CD4-positive, alpha-beta T cell treated with Interleukin-4 for 1 hour (primary cell): ENCODE measurements around the gene TGOLN2.
A peak's percentile ranks its signal among the peaks of the same experiment; 100 is the strongest.
"Not testable (repeated sequence)": the region's sequence is repeated elsewhere in the genome, so short reads cannot be mapped to it uniquely, and the experiment has no call there.

Experiments
- DNase-seq, 2 donors: peaks; one replicate each; pipeline ENCODE4 v3.0.0-alpha.2; 2020 to 2022

Gene TGOLN2

GRCh38 chr2:85340034-85340892 is 12.5 kb upstream of the TGOLN2 start:
- DNase-seq = no peak

DNA sequence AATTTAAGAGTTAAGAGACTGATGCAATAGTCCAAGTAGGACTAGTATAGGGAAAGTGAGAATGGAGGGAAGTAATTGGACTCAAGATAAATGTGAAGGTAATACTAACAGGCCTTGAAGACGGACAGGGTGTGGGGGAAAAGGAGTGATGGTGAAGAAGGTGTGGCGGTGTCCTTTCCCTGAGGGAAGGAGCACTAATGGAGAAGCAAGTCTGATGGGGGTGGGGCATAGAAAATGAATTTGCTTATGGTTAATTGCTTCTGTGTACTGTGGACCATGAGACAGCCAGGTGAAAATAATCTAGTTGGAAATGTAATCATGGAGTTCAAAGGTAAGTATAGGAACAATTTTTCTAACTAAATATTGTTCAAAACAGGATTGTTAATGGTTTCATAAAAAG is 7.1 kb upstream of the TGOLN2 start:
- no peak for DNase-seq

- not testable (repeated sequence) for DNase-seq
Measured at GRCh38 chr2:85333877-85334276, 6.1 kb upstream of the TGOLN2 start.

DNA sequence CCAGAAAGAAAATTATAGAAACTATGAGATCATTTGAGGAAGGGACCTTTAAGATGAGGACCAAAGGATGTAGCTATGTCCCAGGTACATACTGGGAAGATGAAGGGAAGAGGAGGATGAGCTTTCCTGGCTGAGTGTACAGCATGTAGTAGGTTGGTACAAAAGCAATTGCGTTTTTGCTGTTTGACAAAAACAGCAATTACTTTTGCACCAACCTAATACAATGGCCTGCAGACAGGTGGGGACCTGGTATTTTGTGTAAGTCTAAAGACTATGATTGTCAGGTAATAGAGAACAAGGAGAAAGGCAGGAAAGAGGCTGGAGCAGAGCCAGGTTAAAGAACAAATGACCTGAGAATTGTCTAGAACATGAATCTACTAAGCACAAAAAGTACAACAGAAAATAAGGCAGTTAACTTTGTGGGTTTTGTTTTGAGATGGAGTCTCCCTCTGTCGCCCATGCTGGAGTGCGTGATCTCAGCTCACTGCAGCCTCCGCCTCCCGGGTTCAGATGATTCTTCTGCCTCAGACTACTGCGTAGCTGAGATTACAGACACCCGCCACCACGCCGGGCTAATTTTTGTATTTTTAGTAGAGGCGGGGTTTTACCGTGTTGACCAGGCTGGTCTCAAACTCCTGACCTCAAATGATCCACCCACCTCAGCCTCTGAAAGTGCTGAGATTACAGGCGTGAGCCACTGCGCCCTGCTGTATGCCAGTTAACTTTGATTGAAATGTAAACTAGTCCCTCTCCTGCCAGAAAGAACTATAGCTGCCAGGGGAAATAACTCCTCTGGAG is 3.2 kb upstream of the TGOLN2 start:
- DNase-seq = no peak

GRCh38 chr2:85329701-85330100 is 1.9 kb upstream of the TGOLN2 start:
- DNase-seq = not testable (repeated sequence)

DNA sequence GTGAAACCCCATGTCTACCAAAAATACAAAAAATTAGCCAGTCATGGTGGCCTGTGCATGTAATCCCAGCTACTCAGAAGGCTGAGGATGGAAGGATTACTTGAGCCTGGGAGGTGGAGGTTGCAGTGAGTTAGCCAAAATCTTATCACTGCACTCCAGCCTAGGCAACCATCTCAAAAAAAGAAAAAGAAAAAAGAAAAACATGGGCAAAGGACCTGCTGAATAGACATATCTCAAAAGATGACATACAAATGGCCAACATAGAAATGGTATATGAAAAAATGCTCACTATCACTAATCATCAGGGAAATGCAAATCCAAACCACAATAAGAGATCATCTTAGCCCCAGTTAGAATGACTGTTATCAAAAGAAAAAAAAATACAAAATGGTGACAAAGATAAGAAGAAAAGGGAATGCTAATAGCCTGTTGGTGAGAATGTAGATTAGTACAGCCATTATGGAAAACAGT is 1.4 kb upstream of the TGOLN2 start:
- no peak for DNase-seq

GRCh38 chr2:85327160-85327821 is 498 bp downstream of the TGOLN2 start:
- DNase-seq = peak; percentile 49 to 62

GRCh38 chr2:85326406-85327159 is 1.2 kb downstream of the TGOLN2 start:
- DNase-seq = peak; percentile 42 to 56

GRCh38 chr2:85325466-85325811 is 2.4 kb downstream of the TGOLN2 start:
- no peak for DNase-seq

GRCh38 chr2:85324639-85325465 is 2.9 kb downstream of the TGOLN2 start:
- no peak for DNase-seq

- DNase-seq = not testable (repeated sequence)
Measured at GRCh38 chr2:85323988-85324367, 3.8 kb downstream of the TGOLN2 start.

GRCh38 chr2:85323351-85323987 is 4.3 kb downstream of the TGOLN2 start:
- no peak for DNase-seq

DNA sequence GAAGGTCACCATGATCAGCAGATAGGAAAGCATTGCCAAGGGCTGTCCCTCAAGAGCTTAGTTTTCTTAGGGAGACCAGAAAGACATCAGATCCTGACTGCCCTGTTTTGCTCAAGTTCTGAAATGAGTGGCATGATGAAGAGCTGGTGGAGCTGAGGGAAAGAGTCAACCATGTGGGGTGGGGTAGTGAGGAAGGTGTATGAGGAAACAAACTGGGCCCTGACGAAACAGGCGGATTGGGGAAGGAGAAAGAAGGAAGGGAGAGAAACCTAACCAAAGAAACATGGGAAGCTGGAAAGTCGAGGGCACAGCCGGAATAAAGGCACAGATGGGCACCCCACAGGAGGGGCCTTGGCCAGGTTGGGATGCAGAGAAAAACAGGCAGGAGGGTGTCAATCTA is 8.0 kb downstream of the TGOLN2 start:
- DNase-seq = no peak

DNA sequence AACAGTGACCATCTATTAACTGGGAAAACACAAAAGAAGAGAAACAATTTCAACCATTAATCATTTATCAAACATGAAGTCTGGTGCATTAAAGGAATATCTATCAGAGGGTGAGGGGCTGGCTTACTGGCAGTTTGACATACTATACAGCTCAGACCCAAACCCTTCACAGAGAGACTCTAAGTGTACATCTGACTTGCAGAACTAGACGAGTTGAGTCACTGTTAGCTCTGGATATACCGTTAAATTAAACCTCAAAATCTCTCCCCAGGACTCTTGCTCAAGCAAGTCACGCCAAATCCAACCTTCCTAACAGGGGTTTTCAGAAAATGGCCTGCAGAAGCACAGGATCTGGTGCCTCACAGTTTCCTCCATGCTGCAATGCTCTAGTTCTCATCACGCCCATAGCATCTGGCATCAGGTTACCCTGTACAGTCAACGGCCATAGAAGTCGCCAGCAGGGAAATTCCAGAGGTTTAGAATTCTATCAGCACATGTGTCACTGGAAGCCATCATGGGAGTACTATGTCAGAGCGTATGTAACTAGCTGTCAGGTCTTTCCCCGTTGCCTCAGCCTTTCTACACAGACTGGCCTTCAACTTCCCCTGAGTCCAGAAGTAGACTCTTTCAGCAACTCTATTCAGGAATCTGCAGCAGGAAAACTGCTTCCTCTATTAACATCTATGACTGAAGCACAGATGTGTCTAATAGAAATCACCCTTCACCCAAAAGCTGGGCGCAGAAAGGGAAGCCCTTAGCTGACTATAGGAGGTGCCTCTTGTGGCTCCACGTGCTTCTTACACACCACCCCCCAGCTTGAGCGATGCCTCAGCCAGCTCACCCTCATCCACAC is 9.3 kb downstream of the TGOLN2 start:
- DNase-seq = peak in 1 of 2 donors; percentile 16

- DNase-seq = not testable (repeated sequence)
Measured at GRCh38 chr2:85315921-85316320, 11.9 kb downstream of the TGOLN2 start.

DNA sequence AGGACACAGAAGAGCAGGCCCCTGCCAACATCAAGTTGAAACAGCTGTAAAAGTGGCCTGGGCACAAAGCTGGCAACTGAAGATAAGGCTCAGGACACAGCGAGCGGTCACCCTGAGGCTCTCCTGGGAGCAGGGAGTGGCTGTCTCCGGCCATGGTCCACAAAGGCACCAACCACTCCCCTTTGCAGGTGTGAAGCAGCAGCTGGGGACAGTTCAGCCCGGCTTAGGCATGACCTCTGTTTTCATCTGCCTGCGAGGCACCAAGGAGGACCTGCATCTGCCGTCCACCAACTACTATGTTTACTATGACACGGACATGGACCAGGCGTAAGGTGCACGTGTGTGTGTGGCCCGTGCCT is 12.9 kb downstream of the TGOLN2 start:
- no peak for DNase-seq

- no peak for DNase-seq
Measured at GRCh38 chr2:85312404-85312803, 15.4 kb downstream of the TGOLN2 start.

- DNase-seq = no peak
Measured at GRCh38 chr2:85310330-85310729, 17.5 kb downstream of the TGOLN2 start.

DNA sequence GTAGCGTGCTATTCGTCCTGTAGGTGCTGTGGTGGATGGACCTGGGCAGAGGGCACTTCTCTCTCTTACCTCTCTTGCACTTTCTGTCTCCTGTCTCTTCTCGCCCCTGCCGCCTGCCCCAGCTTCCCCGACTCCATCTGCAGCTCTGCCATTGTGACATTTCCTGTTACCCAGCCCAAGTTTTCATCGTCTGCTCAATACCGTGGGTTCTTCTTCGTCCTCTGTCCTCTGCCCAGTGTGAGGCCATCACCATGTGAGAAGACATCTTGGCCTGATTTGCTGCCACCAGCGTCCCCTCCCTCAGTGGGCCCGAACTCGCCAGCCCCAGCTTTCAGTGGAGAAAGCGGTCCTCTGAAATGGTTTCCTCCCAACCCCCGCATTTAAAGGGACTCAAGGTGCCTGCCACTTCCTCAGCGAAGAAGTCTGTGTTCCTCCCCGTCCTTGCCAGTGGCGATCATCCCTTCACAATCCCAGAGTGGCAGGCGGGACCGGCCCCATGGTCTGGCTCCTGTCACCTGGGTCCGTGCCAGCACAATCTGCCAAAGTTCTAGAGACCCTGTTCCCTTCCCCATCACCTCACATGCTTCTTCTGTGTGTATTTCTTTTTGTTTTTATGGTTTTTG is 18.0 kb downstream of the TGOLN2 start:
- DNase-seq = peak in 1 of 2 donors; percentile 20
